GM18873 (cell line): Measurements from ENCODE around the gene OSBPL5.

Experiments
- ATAC-seq: cut with Tn5 transposase; IDR thresholded peaks from one replicate; pipeline ENCODE4 v1.9.1; 2021; ENCODE audit warnings: mild to moderate bottlenecking, moderate library complexity, moderate number of reproducible peaks; ENCODE audit not compliant: unreplicated experiment, low FRiP score

Gene OSBPL5

DNA sequence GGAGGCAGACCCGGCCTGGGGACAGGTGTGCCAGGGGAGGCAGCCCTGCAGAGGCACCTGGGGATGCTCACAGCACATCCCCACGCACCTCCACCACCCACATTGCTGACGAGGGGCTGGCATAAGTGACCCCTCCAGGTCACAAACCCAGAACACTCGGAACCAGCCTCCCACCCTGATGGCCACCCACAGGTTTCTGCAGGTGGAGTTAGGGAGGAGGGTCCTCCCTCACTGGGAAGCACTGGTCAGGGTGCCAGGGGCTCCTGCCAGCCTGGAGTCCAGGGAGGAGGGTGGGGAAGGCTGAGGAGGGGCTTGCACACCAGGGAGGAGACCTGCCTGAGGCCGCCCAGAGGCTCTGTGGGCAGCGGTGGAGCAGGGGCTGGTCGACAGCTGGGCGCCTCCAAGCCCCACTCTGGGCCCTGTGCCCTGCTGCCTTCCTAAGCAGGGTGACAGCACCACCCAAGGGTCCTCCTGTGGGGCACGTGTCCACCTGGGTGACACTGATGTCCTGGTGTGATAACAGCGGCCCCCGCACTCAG lies 56.9 kb downstream of the OSBPL5 start:
- ATAC-seq = no peak

- no peak for ATAC-seq
Measured at GRCh38 chr11:3107608-3108182, 57.4 kb downstream of the OSBPL5 start.

DNA sequence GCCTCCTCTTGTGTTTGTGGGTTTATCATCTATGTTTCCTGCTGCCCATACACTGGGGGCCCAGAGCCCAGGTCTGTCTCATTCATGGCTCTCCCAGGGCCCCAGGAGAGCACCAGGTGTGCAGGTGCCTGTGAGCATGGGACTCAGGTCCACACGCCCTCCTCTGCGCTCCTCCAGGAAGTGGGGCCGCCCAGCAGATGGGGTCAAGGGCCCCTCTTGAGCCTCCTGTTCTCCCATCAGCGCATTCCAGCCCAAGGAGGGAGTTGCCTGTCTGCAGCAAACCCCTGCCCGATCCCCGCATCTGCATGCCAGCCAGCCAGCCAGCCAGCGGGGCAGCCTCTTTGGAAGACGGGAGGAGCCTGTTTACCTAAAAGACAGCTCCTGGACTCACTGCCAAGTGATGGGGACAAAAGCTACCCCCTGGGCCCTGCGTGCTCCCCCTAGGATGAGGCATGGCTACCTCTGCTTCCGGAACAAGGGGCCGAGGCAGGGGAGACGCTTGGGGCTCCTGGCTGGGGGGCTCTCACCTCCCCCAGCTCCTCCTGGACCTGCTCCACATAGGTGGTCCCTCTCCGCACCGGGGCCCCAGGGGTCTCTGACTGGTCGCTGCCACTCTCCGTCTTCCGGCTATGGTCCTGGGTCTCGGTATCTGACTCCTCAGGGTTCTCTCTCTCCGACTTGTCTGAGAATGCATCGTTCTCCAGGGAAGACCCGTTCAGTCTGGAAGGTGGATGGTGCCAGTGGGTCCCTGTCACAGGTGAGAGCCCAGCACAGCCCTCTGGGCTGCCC lies 58.2 kb downstream of the OSBPL5 start:
- ATAC-seq = no peak

DNA sequence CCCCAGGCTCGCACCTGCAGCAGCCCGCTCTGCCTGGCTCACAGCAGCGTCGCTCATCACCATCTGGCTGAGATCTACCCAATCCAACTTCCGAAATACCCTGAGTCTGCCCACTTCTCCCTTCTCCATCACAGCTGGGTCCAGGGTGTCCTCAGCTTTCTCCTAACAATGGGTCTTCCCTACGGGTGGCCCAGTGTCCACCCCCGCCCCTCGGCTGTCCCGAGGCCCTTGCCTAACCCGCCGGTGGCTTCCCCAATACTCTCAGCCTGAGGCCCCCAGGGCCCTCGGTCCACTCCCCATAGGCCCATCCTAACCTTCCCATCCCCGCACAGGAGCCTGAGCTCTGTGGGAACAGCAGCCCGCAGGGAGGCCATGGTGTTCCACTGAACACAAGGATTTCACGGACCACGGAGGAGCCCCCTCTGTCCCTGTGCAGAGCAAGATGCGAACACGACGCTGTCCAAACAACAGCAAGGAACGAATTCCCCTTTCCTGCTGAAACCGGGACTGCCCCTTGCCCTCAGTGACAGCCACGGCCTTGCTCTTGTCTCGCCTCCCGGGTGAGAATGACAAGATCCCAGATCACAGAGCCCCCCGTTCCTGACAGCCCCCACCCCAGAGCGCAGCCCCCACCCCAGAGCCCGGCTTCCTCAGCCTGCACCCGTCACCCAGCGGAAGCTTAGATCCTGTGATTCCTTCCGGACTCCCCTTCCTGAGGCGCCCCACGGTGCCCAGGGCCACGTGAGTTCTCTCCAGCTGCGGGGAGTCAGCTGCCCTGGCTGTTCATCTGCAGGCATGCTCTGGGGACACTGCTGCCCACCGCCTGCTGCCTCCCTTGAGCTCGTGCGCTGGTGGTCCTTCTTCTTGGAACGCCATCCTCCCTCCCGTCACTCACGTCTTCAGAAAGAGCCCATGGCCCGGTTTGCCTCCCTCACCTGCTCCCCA lies 59.0 kb downstream of the OSBPL5 start:
- no peak for ATAC-seq

GRCh38 chr11:3104961-3105790 lies 59.9 kb downstream of the OSBPL5 start:
- no peak for ATAC-seq

- ATAC-seq = no peak
Measured at GRCh38 chr11:3104051-3104714, 60.9 kb downstream of the OSBPL5 start.

GRCh38 chr11:3103076-3103475 lies 62.0 kb downstream of the OSBPL5 start:
- no peak for ATAC-seq

DNA sequence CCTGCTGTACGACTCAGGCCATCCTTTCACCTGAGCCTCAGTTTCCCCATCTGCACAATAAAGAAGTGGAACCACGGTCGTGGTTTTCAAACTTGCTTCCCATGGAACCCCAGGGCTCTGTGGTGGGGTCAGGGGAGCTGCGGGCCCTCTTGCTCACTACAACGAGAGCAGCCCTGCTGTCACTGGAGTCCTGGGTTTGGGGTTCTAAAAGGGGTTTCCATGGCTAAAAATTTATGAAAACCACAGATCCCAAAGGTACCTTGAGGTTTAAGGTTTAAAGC lies 62.5 kb downstream of the OSBPL5 start:
- no peak for ATAC-seq

GRCh38 chr11:3101921-3102640 lies 63.0 kb downstream of the OSBPL5 start:
- ATAC-seq = no peak

DNA sequence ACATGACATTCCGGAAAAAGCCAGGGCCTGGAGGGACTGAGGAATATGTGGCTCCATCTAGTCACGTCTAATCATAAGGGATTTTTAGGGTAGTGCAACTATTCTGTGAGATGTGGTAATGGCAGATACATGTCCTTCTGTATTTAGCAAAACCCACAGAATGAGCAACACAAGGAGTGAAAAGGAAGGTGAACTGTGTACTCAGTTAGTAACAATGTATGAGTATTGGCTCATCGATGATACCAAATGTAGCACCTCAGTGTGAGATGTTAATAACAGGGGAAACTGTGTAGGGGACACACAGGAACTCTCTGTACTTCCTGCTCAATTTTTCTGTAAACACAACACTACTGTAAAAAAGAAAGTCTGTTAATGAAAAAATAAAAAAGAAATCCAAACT lies 65.9 kb downstream of the OSBPL5 start:
- no peak for ATAC-seq

GRCh38 chr11:3096909-3097530 lies 68.1 kb downstream of the OSBPL5 start:
- ATAC-seq = no peak

- ATAC-seq = no peak
Measured at GRCh38 chr11:3095712-3096361, 69.3 kb downstream of the OSBPL5 start.

GRCh38 chr11:3094223-3094824 lies 70.8 kb downstream of the OSBPL5 start:
- ATAC-seq = no peak

GRCh38 chr11:3093281-3094191 lies 71.6 kb downstream of the OSBPL5 start:
- no peak for ATAC-seq

DNA sequence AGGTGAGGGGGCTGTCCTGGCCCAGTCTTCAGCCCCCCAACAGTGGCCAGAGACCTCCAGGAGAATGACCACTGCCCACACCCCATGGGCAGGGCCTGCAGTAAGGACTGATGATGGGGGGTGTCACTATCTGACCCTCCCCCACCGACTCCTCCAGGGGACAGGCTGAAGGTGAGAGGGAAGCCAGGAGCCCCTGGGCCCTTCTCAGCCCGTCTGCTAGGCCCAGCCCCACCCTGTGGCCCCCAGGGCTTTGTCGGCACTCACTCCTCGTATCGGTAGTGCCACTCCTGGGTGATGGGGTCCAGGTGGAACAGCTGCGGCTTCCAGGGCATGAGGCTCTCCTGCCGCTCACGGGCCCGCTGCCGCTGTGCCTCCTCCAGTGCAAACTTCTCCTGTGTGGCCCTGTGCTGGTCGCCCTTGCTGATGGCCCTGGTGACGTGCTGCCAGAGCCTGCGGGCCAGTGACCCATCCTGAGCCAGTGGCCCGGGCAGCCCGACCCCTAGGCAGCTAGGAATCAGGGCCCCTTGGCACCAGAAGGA lies 72.4 kb downstream of the OSBPL5 start:
- no peak for ATAC-seq

- no peak for ATAC-seq
Measured at GRCh38 chr11:3091846-3092602, 73.1 kb downstream of the OSBPL5 start.
